HepG2 (cell line): ENCODE data around the gene RRAD. TPM values are rescaled to one million over a fixed set of nuclear protein-coding genes. Genes with fewer than 3 reads are reported as not detected.
A peak's percentile ranks its signal among the peaks of the same experiment; 100 is the strongest.

Experiments used
- ARID5B ChIP-seq: IDR thresholded peaks from 2 replicates; pipeline ENCODE4 v1.4.0; 2020; ENCODE audit warnings: mild to moderate bottlenecking, missing genetic modification reagents
- GPN1 ChIP-seq: sonication (generic); formaldehyde crosslinking; IDR thresholded peaks from 2 replicates; pipeline ENCODE4 v1.5.1; 2020; ENCODE audit warnings: missing genetic modification reagents, borderline replicate concordance
- HBP1 ChIP-seq: IDR thresholded peaks from 2 replicates; pipeline ENCODE4 v1.6.1; 2016; ENCODE audit warnings: low read depth, control low read depth
- LCORL ChIP-seq, 2 experiments: fragments of 450-650 bp in 1 of 2; sonication (generic) in 1 of 2; formaldehyde crosslinking in 1 of 2; IDR thresholded peaks; 2 replicates each; pipeline versions ENCODE4 v1.5.0 to v1.6.1; 2017 to 2020; ENCODE audit warnings: antibody characterized with exemption in 1 of 2, missing genetic modification reagents in 1 of 2
- MNT ChIP-seq: fragments of 450-650 bp; IDR thresholded peaks from 2 replicates; pipeline ENCODE4 v1.6.1; 2016
- NCOR1 ChIP-seq: fragments of 200-600 bp; sonication (generic); IDR thresholded peaks from 2 replicates; pipeline ENCODE4 v1.7.0; 2017; ENCODE audit warnings: antibody characterized with exemption, low read length, borderline replicate concordance
- NR2F2 ChIP-seq: IDR thresholded peaks from 2 replicates; pipeline ENCODE4 v1.6.1; 2012; ENCODE audit warnings: low read depth, inconsistent platforms, borderline replicate concordance
- TFAP4 ChIP-seq: sonication (generic); IDR thresholded peaks from 2 replicates; pipeline ENCODE4 v1.6.1; 2016; ENCODE audit warnings: low read depth, borderline replicate concordance
- ZFP36 ChIP-seq: fragments of 150-350 bp; IDR thresholded peaks from 2 replicates; pipeline ENCODE4 v1.6.1; 2018; ENCODE audit warnings: borderline replicate concordance, low read length, low read depth; ENCODE audit not compliant: partially characterized antibody
- ZNF362 ChIP-seq: sonication (generic); formaldehyde crosslinking; IDR thresholded peaks from 2 replicates; pipeline ENCODE4 v1.4.0; 2020; ENCODE audit warnings: missing genetic modification reagents, mild to moderate bottlenecking, borderline replicate concordance
- ZNF460 ChIP-seq: sonication (generic); formaldehyde crosslinking; IDR thresholded peaks from 2 replicates; pipeline ENCODE4 v1.5.1; 2020; ENCODE audit warnings: missing genetic modification reagents, mild to moderate bottlenecking, borderline replicate concordance
- ZNF614 ChIP-seq: IDR thresholded peaks from 2 replicates; pipeline ENCODE4 v1.6.1; 2018; ENCODE audit warnings: missing biosample characterization, missing genetic modification reagents, inconsistent platforms, borderline replicate concordance
- ZNF777 ChIP-seq: sonication (generic); formaldehyde crosslinking; IDR thresholded peaks from 2 replicates; pipeline ENCODE4 v1.4.0; 2020; ENCODE audit warnings: missing genetic modification reagents
- polyA plus RNA-seq, 8 experiments: library from polyadenylated mRNA; depleted of rRNA in 3 of 8; stranded (reverse) in 7 of 8; unstranded in 1 of 8; fragments of >200 nt; fragmentation: Illumina TruSeq in 4 of 8; extraction: Trizol in 4 of 8; gene quantifications; 2 replicates each; pipeline versions ENCODE4 v1.2.1 to v1.2.3, GENCODE V29; 2011 to 2016; ENCODE audit warnings: low read depth in 4 of 8, missing spikeins in 1 of 8, mixed read lengths in 1 of 8; ENCODE audit not compliant: insufficient read depth in 1 of 8
- total RNA-seq, 5 experiments: library from RNA; depleted of rRNA; stranded (reverse); fragments of >200 nt; fragmentation: Illumina TruSeq; extraction: Trizol; gene quantifications; 2 replicates each; pipeline ENCODE4 v1.2.3, GENCODE V29; 2016; ENCODE audit warnings: low read depth in 1 of 5
- TF ChIP-seq, protein P1 (sequence below): sonication (generic); formaldehyde crosslinking; IDR thresholded peaks from 2 replicates; pipeline ENCODE4 v1.8.1; 2022; ENCODE audit warnings: low read depth, mild to moderate bottlenecking, missing genetic modification reagents
- TF ChIP-seq, protein P2 (sequence below): sonication (generic); formaldehyde crosslinking; IDR thresholded peaks from 2 replicates; pipeline ENCODE4 v1.4.0; 2020; ENCODE audit warnings: mild to moderate bottlenecking, missing genetic modification reagents

The RRAD gene
- total and polyA plus RNA-seq, 2 of the 13 experiments (the other 11 are each of a cell fraction or from before 2014, with no cell fraction given), result 0.80 to 1.1 TPM

DNA sequence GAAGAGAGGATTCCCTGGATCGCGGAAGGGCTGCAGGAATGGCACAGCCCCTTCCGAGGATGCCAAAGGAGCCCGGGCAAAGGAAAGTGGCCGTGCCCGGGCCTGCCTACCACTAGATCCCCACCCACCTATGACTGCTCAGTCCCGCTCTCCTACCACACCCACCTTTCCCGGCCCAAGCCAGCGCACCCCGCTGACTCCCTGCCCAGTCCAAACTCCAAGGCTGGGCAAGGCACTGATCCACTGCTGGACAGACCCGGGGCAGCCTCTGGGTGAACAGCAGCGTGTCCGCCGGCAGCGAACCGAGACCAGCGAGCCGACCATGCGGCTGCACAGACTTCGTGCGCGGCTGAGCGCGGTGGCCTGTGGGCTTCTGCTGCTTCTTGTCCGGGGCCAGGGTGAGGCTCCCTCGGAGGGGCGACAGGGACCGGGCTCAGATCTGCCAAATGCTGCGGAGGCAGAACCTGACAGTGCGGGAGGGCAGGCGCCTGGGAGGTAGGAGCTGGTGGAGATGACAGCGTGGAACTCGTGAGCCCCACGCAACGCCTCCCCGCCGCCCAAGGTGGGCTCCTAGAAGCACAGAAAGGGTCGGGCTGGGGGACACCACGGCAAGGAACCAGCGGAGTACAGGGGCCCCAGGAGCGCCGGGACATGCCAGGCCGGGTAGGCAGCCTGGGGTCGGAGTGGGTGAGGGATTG is 10.1 kb upstream of the RRAD start, which contains the start of gene CES2 (continued):
- peak; percentile 63 for TF ChIP-seq ARID5B (CRISPR knock-in tag)
- TF ChIP-seq ZNF777 (CRISPR knock-in tag), result peak; percentile 35; the same call in 1 of the 2 replicates
- TF ChIP-seq LCORL (IDR thresholded peaks at IDR 0.05), result no peak
- TF ChIP-seq LCORL (CRISPR knock-in tag; IDR thresholded peaks at IDR 0.05), result peak; percentile 88
- TF ChIP-seq ZFP36, result no peak
- peak; percentile 34; the same call in 1 of the 2 replicates for TF ChIP-seq TFAP4
- TF ChIP-seq ZNF614 (CRISPR knock-in tag), result peak; percentile 69; the same call in 1 of the 2 replicates
- no peak for TF ChIP-seq NCOR1
- TF ChIP-seq, protein P1, sequence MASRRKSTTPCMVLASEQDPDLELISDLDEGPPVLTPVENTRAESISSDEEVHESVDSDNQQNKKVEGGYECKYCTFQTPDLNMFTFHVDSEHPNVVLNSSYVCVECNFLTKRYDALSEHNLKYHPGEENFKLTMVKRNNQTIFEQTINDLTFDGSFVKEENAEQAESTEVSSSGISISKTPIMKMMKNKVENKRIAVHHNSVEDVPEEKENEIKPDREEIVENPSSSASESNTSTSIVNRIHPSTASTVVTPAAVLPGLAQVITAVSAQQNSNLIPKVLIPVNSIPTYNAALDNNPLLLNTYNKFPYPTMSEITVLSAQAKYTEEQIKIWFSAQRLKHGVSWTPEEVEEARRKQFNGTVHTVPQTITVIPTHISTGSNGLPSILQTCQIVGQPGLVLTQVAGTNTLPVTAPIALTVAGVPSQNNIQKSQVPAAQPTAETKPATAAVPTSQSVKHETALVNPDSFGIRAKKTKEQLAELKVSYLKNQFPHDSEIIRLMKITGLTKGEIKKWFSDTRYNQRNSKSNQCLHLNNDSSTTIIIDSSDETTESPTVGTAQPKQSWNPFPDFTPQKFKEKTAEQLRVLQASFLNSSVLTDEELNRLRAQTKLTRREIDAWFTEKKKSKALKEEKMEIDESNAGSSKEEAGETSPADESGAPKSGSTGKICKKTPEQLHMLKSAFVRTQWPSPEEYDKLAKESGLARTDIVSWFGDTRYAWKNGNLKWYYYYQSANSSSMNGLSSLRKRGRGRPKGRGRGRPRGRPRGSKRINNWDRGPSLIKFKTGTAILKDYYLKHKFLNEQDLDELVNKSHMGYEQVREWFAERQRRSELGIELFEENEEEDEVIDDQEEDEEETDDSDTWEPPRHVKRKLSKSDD (CRISPR knock-in tag), result peak; percentile 81; the same call in 1 of the 2 replicates
- TF ChIP-seq GPN1, result no peak
- TF ChIP-seq HBP1, result no peak; the same call in 1 of the 2 replicates
- no peak for TF ChIP-seq NR2F2
- TF ChIP-seq, protein P2, sequence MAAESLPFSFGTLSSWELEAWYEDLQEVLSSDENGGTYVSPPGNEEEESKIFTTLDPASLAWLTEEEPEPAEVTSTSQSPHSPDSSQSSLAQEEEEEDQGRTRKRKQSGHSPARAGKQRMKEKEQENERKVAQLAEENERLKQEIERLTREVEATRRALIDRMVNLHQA (CRISPR knock-in tag), result no peak
- no peak; the same call in 1 of the 2 replicates for TF ChIP-seq MNT
- TF ChIP-seq ZNF362 (CRISPR knock-in tag), result no peak
- TF ChIP-seq ZNF460, result no peak
